GM12801 (cell line): ENCODE results near the gene ELP6.

Experiments
- TF ChIP-seq, protein P1 (sequence below): IDR thresholded peaks from one replicate; pipeline ENCODE4 v1.5.1; 2011; ENCODE audit warnings: control low read depth; ENCODE audit not compliant: insufficient read length; ENCODE audit errors: extremely low read depth

ELP6 gene

DNA sequence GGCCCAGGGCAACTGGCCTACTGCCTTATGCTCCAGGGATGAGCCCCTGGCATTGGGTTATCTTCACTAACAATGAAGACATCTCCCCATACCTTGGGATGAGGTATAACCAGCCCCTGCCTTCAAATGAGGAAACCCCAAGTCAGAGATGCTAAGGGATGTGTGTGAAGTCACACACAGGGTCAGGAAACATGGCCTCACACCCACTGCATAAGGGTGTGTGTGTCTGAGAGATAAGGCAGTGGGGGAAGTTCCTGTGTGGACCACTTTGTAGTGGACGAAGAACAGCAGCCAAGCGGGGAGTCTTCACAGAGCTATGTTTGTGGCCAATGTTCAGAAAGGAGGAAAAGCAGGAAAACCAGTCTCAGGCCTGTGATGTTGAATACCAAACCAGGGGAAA, 10.5 kb downstream of the ELP6 start:
- TF ChIP-seq, protein P1, sequence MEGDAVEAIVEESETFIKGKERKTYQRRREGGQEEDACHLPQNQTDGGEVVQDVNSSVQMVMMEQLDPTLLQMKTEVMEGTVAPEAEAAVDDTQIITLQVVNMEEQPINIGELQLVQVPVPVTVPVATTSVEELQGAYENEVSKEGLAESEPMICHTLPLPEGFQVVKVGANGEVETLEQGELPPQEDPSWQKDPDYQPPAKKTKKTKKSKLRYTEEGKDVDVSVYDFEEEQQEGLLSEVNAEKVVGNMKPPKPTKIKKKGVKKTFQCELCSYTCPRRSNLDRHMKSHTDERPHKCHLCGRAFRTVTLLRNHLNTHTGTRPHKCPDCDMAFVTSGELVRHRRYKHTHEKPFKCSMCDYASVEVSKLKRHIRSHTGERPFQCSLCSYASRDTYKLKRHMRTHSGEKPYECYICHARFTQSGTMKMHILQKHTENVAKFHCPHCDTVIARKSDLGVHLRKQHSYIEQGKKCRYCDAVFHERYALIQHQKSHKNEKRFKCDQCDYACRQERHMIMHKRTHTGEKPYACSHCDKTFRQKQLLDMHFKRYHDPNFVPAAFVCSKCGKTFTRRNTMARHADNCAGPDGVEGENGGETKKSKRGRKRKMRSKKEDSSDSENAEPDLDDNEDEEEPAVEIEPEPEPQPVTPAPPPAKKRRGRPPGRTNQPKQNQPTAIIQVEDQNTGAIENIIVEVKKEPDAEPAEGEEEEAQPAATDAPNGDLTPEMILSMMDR: no peak

DNA sequence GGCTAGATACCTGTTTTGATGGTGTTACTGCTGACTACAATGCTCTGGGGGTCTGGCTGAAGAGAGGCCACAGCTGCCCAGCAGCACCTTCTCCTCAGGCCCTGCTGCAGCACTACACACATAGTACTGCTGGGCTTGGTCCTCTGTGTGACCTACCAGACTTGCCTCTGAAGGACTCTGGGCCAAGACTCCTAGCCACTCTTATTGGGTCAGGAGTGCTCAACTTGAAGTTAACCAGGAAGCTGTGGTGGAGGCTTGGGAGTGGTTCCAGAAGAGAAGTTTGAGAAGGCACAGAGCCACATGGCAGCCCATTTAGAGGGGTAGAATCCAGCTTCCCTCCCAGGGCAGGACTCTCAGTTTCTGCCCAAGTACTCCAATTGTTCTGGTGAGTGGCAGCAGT, 16.6 kb downstream of the ELP6 start:
- TF ChIP-seq, protein P1: no peak

DNA sequence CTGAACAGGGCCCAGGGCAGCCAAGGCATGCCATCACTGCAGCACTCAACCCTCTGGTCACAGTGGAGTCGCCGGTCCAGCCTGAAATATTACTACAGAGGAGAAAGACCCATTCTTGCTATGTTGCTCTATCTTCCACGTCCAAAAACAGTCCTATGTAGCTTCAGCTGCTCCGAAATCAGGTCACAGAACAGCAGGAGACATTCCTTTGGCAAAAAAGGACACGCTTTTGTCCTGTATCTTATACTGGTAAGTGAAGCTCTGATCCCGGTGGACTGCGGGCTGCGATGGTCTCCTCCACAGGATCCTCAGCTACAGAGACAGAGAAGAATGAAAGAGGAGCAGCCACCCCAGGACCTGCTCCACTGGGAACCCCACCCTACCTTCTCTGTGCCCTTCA, 17.6 kb downstream of the ELP6 start:
- TF ChIP-seq, protein P1: no peak

DNA sequence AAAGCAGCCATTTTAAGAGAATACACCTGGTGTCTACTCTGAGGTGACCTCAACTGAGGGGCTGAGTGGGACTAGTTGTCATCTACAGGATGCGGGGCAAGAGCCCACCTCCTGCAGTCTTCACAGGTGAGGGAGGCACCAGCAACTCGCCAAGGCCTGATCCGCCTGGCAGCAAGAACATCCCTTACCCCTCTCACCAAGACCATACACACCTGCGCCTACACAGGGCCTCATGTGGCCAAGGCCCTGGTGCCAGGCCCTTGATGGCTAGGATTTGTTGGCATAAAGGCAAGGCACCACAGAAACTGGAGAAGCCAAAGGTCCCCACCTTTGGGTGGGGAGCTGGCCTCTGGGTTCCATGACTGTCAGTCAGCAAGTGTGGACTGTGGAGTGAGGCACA, 18.4 kb downstream of the ELP6 start:
- TF ChIP-seq, protein P1: no peak

- TF ChIP-seq, protein P1: no peak
Measured at GRCh38 chr3:47491777-47492176, 21.7 kb downstream of the ELP6 start.

DNA sequence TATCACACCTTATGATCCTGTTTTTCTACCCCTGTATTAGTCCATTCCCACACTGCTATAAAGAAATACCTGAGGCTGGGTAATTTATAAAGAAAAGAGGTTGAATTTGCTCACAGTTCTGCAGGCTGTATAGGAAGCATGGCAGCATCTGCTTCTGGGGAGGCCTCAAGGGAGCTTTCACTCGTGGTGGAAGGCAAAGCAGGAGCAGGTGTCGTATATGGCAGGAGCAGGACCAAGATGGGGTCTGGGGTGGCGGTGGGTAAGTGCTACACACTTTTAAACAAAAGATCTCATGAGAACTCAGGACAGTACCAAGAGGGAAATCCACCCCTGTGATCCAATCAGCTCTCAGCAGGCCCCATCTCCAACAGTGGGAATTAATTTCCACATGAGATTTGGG, 22.3 kb downstream of the ELP6 start:
- TF ChIP-seq, protein P1: no peak

GRCh38 chr3:47487265-47487664, 26.2 kb downstream of the ELP6 start:
- TF ChIP-seq, protein P1: no peak

DNA sequence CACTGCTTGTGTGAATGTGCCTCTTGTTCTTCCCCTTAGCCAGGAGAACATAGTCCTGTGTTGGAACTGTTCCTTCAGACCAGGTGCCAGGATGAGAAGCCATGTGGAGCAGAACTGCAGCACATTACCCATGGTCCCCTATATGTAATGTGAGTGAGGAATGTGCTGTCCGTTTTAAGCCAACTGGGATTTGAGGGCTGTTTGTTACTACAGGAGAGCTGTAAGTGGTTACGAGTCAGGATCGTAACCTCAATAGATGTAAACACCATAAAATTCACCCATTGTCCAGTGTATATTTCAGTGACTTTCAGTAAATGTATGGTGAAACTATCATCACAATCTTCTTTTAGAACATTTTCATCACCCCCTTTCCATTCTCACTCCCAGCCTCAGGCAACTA, 27.7 kb downstream of the ELP6 start:
- TF ChIP-seq, protein P1: no peak
